GM23338 (cell line): ENCODE measurements around the gene SLC12A6. TPM values are rescaled to one million over a fixed set of nuclear protein-coding genes. Genes with fewer than 3 reads are reported as not detected.

Experiments used
- ATAC-seq: fragments of 200-7000 bp; cut with Tn5 transposase; 3 replicates; pipeline ENCODE4 v1.9.1; 2020
- DNase-seq: peaks from one replicate; pipeline ENCODE4 v3.0.0-alpha.2; 2015; ENCODE audit warnings: low spot score
- H2AFZ ChIP-seq: fragments of 200-600 bp; sonication (generic); 2 replicates; pipeline ENCODE4 v1.8.0; 2016; ENCODE audit warnings: antibody characterized with exemption, mild to moderate bottlenecking, moderate library complexity
- H3F3A ChIP-seq: fragments of 200-600 bp; sonication (generic); replicated peaks from 2 replicates; pipeline ENCODE4 v1.8.0; 2017; ENCODE audit warnings: antibody characterized with exemption, mixed run types, low read depth
- H3K27ac ChIP-seq: fragments of 200-600 bp; sonication (generic); 2 replicates; pipeline ENCODE4 v1.6.1; 2016; ENCODE audit warnings: low read depth
- H3K27me3 ChIP-seq: fragments of 200-600 bp; sonication (generic); 2 replicates; pipeline ENCODE4 v1.8.0; 2016; ENCODE audit warnings: mild to moderate bottlenecking, mixed run types, moderate library complexity; ENCODE audit not compliant: insufficient read depth
- H3K36me3 ChIP-seq: fragments of 200-600 bp; sonication (generic); 2 replicates; pipeline ENCODE4 v1.8.0; 2016; ENCODE audit warnings: mild to moderate bottlenecking; ENCODE audit not compliant: insufficient read depth
- H3K4me1 ChIP-seq: fragments of 200-600 bp; sonication (generic); 2 replicates; pipeline ENCODE4 v1.8.0; 2016; ENCODE audit warnings: mild to moderate bottlenecking, moderate library complexity; ENCODE audit not compliant: insufficient read depth
- H3K4me2 ChIP-seq: fragments of 200-600 bp; sonication (generic); 2 replicates; pipeline ENCODE4 v1.7.1; 2017; ENCODE audit warnings: mixed run types
- H3K4me3 ChIP-seq: fragments of 200-600 bp; sonication (generic); 2 replicates; pipeline ENCODE4 v1.6.1; 2016; ENCODE audit warnings: mixed run types
- H3K79me2 ChIP-seq: fragments of 200-600 bp; sonication (generic); replicated peaks from 2 replicates; pipeline ENCODE4 v1.8.0; 2017; ENCODE audit warnings: mild to moderate bottlenecking; ENCODE audit not compliant: insufficient read depth
- H3K9me2 ChIP-seq: fragments of 200-600 bp; sonication (generic); 2 replicates; pipeline ENCODE4 v1.8.0; 2017; ENCODE audit not compliant: insufficient read depth
- H4K20me1 ChIP-seq: fragments of 200-600 bp; sonication (generic); replicated peaks from 2 replicates; pipeline ENCODE4 v1.8.0; 2017; ENCODE audit warnings: mild to moderate bottlenecking; ENCODE audit not compliant: insufficient read depth
- H3K27ac Mint-ChIP-seq: 2 replicates; pipeline ENCODE4 v1.8.0; 2020; ENCODE audit warnings: inconsistent platforms, mild to moderate bottlenecking, moderate library complexity, mixed read lengths
- H3K27me3 Mint-ChIP-seq: 3 replicates; pipeline ENCODE4 v1.8.0; 2022; ENCODE audit warnings: low read depth, mild to moderate bottlenecking, moderate library complexity, mixed read lengths, inconsistent platforms; ENCODE audit not compliant: insufficient read depth, poor library complexity
- H3K36me3 Mint-ChIP-seq: 3 replicates; pipeline ENCODE4 v1.8.0; 2021; ENCODE audit warnings: low read depth, mild to moderate bottlenecking, inconsistent platforms, moderate library complexity, mixed read lengths
- H3K4me1 Mint-ChIP-seq: 3 replicates; pipeline ENCODE4 v1.8.0; 2020; ENCODE audit warnings: mild to moderate bottlenecking, inconsistent platforms, mixed read lengths
- H3K4me3 Mint-ChIP-seq: 3 replicates; pipeline ENCODE4 v1.8.0; 2021; ENCODE audit warnings: moderate library complexity, mild to moderate bottlenecking, inconsistent platforms, mixed read lengths
- H3K9me3 Mint-ChIP-seq: 3 replicates; pipeline ENCODE4 v1.8.0; 2020; ENCODE audit warnings: moderate library complexity, mild to moderate bottlenecking, inconsistent platforms, mixed read lengths
- ETS1 ChIP-seq: IDR thresholded peaks from 2 replicates; pipeline ENCODE4 v1.6.1; 2016; ENCODE audit warnings: antibody characterized with exemption
- EZH2phosphoT487 ChIP-seq: fragments of 200-600 bp; sonication (generic); IDR thresholded peaks from one replicate; pipeline ENCODE4 v1.8.1; 2018; ENCODE audit warnings: antibody characterized with exemption; ENCODE audit not compliant: unreplicated experiment
- JUNB ChIP-seq: IDR thresholded peaks from one replicate; pipeline ENCODE4 v1.6.1; 2016; ENCODE audit warnings: antibody characterized with exemption; ENCODE audit not compliant: unreplicated experiment
- polyA plus RNA-seq: library from polyadenylated mRNA; unstranded; fragments of >200 nt; fragmentation: Nextera tagmentation; extraction: Ambion mirVana; gene quantifications from 2 replicates; pipeline ENCODE4 v1.2.1, GENCODE V29; 2016
- total RNA-seq: library from RNA; depleted of rRNA; stranded (reverse); fragments of >200 nt; shearing (Covaris generic); gene quantifications from 2 replicates; pipeline ENCODE4 v1.2.3, GENCODE V29; 2014
- TF ChIP-seq, protein P1 (sequence below), 2 experiments: fragments of 200-600 bp in 1 of 2; sonication (generic) in 1 of 2; conservative IDR thresholded peaks; 2 replicates each; pipeline versions ENCODE4 v1.5.1 to v1.6.1; 2016 to 2017; ENCODE audit warnings: antibody characterized with exemption in 2 of 2, low read depth in 2 of 2, mild to moderate bottlenecking in 2 of 2, moderate library complexity in 1 of 2
- TF ChIP-seq, protein P2 (sequence below): fragments of 250-450 bp; sonication (Bioruptor Pico); IDR thresholded peaks from 2 replicates; pipeline ENCODE4 v1.5.0; 2020; ENCODE audit warnings: mild to moderate bottlenecking, moderate library complexity

The SLC12A6 gene
- total and polyA plus RNA-seq, 2 experiments from 2014 or later = 2.4 to 14.1 TPM

GRCh38 chr15:34311563-34311962 lies 26.0 kb downstream of the SLC12A6 start (continued):
- TF ChIP-seq, protein P1, sequence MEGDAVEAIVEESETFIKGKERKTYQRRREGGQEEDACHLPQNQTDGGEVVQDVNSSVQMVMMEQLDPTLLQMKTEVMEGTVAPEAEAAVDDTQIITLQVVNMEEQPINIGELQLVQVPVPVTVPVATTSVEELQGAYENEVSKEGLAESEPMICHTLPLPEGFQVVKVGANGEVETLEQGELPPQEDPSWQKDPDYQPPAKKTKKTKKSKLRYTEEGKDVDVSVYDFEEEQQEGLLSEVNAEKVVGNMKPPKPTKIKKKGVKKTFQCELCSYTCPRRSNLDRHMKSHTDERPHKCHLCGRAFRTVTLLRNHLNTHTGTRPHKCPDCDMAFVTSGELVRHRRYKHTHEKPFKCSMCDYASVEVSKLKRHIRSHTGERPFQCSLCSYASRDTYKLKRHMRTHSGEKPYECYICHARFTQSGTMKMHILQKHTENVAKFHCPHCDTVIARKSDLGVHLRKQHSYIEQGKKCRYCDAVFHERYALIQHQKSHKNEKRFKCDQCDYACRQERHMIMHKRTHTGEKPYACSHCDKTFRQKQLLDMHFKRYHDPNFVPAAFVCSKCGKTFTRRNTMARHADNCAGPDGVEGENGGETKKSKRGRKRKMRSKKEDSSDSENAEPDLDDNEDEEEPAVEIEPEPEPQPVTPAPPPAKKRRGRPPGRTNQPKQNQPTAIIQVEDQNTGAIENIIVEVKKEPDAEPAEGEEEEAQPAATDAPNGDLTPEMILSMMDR (conservative IDR thresholded peaks at IDR 0.05; ENCODE audit: low read depth in 2 of 2) = no peak
- TF ChIP-seq, protein P2, sequence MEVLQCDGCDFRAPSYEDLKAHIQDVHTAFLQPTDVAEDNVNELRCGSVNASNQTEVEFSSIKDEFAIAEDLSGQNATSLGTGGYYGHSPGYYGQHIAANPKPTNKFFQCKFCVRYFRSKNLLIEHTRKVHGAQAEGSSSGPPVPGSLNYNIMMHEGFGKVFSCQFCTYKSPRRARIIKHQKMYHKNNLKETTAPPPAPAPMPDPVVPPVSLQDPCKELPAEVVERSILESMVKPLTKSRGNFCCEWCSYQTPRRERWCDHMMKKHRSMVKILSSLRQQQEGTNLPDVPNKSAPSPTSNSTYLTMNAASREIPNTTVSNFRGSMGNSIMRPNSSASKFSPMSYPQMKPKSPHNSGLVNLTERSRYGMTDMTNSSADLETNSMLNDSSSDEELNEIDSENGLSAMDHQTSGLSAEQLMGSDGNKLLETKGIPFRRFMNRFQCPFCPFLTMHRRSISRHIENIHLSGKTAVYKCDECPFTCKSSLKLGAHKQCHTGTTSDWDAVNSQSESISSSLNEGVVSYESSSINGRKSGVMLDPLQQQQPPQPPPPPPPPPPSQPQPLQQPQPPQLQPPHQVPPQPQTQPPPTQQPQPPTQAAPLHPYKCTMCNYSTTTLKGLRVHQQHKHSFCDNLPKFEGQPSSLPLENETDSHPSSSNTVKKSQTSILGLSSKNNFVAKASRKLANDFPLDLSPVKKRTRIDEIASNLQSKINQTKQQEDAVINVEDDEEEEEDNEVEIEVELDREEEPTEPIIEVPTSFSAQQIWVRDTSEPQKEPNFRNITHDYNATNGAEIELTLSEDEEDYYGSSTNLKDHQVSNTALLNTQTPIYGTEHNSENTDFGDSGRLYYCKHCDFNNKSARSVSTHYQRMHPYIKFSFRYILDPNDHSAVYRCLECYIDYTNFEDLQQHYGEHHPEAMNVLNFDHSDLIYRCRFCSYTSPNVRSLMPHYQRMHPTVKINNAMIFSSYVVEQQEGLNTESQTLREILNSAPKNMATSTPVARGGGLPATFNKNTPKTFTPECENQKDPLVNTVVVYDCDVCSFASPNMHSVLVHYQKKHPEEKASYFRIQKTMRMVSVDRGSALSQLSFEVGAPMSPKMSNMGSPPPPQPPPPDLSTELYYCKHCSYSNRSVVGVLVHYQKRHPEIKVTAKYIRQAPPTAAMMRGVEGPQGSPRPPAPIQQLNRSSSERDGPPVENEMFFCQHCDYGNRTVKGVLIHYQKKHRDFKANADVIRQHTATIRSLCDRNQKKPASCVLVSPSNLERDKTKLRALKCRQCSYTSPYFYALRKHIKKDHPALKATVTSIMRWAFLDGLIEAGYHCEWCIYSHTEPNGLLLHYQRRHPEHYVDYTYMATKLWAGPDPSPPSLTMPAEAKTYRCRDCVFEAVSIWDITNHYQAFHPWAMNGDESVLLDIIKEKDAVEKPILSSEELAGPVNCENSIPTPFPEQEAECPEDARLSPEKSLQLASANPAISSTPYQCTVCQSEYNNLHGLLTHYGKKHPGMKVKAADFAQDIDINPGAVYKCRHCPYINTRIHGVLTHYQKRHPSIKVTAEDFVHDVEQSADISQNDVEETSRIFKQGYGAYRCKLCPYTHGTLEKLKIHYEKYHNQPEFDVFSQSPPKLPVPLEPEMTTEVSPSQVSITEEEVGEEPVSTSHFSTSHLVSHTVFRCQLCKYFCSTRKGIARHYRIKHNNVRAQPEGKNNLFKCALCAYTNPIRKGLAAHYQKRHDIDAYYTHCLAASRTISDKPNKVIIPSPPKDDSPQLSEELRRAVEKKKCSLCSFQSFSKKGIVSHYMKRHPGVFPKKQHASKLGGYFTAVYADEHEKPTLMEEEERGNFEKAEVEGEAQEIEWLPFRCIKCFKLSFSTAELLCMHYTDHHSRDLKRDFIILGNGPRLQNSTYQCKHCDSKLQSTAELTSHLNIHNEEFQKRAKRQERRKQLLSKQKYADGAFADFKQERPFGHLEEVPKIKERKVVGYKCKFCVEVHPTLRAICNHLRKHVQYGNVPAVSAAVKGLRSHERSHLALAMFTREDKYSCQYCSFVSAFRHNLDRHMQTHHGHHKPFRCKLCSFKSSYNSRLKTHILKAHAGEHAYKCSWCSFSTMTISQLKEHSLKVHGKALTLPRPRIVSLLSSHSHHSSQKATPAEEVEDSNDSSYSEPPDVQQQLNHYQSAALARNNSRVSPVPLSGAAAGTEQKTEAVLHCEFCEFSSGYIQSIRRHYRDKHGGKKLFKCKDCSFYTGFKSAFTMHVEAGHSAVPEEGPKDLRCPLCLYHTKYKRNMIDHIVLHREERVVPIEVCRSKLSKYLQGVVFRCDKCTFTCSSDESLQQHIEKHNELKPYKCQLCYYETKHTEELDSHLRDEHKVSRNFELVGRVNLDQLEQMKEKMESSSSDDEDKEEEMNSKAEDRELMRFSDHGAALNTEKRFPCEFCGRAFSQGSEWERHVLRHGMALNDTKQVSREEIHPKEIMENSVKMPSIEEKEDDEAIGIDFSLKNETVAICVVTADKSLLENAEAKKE (CRISPR knock-in tag) = no peak

DNA sequence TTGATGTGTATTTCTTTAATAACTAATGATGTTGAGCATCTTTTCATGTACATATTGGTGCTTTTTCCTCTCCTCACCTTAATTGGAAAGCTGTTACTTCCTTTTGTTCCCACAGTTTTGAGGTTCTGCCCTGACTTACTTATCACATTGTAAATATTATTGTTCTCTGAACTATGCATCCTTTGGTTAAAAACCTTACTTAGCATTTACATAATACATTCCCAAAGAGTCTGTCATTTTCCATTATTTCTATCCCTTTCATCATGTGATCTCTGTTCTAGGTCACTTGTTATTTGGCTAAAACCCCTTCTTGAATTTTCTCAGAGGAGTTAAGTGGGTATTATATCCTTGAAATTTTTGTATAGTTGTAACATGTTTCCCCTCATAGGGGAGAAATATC lies 33.0 kb downstream of the SLC12A6 start:
- H3K4me3 Mint-ChIP-seq = no peak overlapping the region
- Histone ChIP-seq H3K79me2 (no peaks in the 10 kb centered on the region), H3K4me3 (no peak overlapping the region), H2AFZ (no peak overlapping the region), H4K20me1 (no peaks in the 10 kb centered on the region; the same call in 1 of the 2 replicates), H3K4me1 (no peaks in the 10 kb centered on the region), H3K4me2 (no peak overlapping the region), H3F3A (no peaks in the 10 kb centered on the region), H3K9me2 (no peaks in the 10 kb centered on the region), H3K27ac (no peak overlapping the region), H3K36me3 (no peaks in the 10 kb centered on the region), H3K27me3 (no peaks in the 10 kb centered on the region)
- H3K36me3 Mint-ChIP-seq = no peaks in the 10 kb centered on the region
- no peaks in the 10 kb centered on the region for H3K27me3 Mint-ChIP-seq
- H3K27ac Mint-ChIP-seq = no peak overlapping the region
- H3K4me1 Mint-ChIP-seq = no peaks in the 10 kb centered on the region
- DNase-seq (no peak), ATAC-seq (no peak)
- H3K9me3 Mint-ChIP-seq = no peaks in the 10 kb centered on the region
- TF ChIP-seq ETS1 (no peak), EZH2phosphoT487 (no peak), JUNB (no peak)
- TF ChIP-seq, protein P2 (CRISPR knock-in tag) = no peak
